ENCODE measurements around the gene RAD51B.

Gene RAD51B

DNA sequence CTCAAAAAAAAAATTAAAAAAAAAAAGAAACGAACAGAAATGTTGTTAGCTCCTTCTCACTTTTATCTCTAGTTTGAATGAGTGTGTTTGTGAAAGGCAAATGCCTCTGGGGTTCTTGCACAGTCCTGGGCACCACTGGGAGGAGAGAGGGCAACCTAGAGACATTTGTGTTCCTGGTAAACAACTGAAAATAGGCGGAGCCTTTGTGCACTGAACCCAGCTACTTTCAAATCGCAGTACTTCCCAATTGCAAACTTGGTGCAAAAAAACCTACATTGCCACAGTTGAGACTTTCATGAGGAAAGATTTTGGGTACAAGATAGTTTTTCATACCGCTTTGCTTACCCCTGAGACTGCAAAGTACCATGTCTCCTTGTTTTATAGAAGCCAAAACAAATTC lies 543.3 kb downstream of the RAD51B start:
- Histone ChIP-seq H3K27ac (ENCODE audit: low read length) (no peak overlapping the region), H3K9me3 (replicated peaks; ENCODE audit: insufficient read depth, low read length) (no peaks in the 10 kb centered on the region), H3K4me2 (ENCODE audit: low read depth, low read length) (no peak overlapping the region), H3K9me2 (replicated peaks; ENCODE audit: insufficient read depth, low read length) (no peaks in the 10 kb centered on the region), H3K4me3 (ENCODE audit: low read length) (no peak overlapping the region), H3K4me1 (ENCODE audit: low read length) (no peaks in the 10 kb centered on the region), H3K9ac (ENCODE audit: low read length) (no peak overlapping the region), H3K27me3 (replicated peaks; ENCODE audit: insufficient read depth, low read length) (no peaks in the 10 kb centered on the region), H3K79me2 (ENCODE audit: low read length) (no peaks in the 10 kb centered on the region), H3F3A (ENCODE audit: insufficient read depth, low read length) (no peaks in the 10 kb centered on the region), H4K20me1 (ENCODE audit: insufficient read depth, low read length) (no peaks in the 10 kb centered on the region), H2AFZ (ENCODE audit: low read length) (no peak overlapping the region), H3K36me3 (replicated peaks; ENCODE audit: insufficient read depth, low read length) (no peaks in the 10 kb centered on the region)
- no peak for TF ChIP-seq EZH2phosphoT487 (IDR thresholded peaks at IDR 0.05; ENCODE audit: low read length)
- no peak for TF ChIP-seq EZH2 (optimal IDR thresholded peaks at IDR 0.05; ENCODE audit: low read depth, low read length)
- no peak for TF ChIP-seq CTCF (IDR thresholded peaks at IDR 0.05; ENCODE audit: low read length)
- DNase-seq: no peak

DNA sequence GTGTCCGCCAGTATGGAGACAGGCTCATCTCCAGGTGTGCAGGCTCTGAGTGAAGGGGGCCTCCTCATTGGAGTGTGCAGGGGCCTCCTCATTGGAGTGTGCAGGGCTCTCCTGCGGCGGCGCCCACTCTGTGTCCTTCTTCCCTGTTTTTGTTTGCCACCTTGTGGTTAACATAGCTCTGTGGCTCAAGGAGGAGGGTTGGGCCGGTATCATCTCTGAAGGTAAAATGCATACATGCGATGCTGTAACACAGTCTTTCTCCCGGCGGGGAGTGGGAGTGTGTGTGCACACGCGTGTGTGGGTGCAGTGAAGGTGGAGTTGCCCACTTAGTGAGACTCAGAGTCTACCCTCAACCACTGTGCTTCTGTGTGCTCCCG lies 543.9 kb downstream of the RAD51B start:
- H3K9me3 ChIP-seq (replicated peaks; ENCODE audit: insufficient read depth, low read length): no peaks in the 10 kb centered on the region
- no peaks in the 10 kb centered on the region for H3F3A ChIP-seq (ENCODE audit: insufficient read depth, low read length)
- no peak overlapping the region for H3K4me2 ChIP-seq (ENCODE audit: low read depth, low read length)
- no peak overlapping the region for H3K4me3 ChIP-seq (ENCODE audit: low read length)
- H2AFZ ChIP-seq (ENCODE audit: low read length): no peak overlapping the region
- H3K9me2 ChIP-seq (replicated peaks; ENCODE audit: insufficient read depth, low read length): no peaks in the 10 kb centered on the region
- no peak overlapping the region for H3K9ac ChIP-seq (ENCODE audit: low read length)
- no peaks in the 10 kb centered on the region for H3K36me3 ChIP-seq (replicated peaks; ENCODE audit: insufficient read depth, low read length)
- no peaks in the 10 kb centered on the region for H3K79me2 ChIP-seq (ENCODE audit: low read length)
- no peaks in the 10 kb centered on the region for H4K20me1 ChIP-seq (ENCODE audit: insufficient read depth, low read length)
- no peaks in the 10 kb centered on the region for H3K4me1 ChIP-seq (ENCODE audit: low read length)
- no peak overlapping the region for H3K27ac ChIP-seq (ENCODE audit: low read length)
- no peak for DNase-seq
- no peaks in the 10 kb centered on the region for H3K27me3 ChIP-seq (replicated peaks; ENCODE audit: insufficient read depth, low read length)
- TF ChIP-seq EZH2 (optimal IDR thresholded peaks at IDR 0.05; ENCODE audit: low read depth, low read length) (no peak), EZH2phosphoT487 (IDR thresholded peaks at IDR 0.05; ENCODE audit: low read length) (no peak), CTCF (IDR thresholded peaks at IDR 0.05; ENCODE audit: low read length) (no peak)

GRCh38 chr14:68363843-68364767 lies 544.5 kb downstream of the RAD51B start:
- TF ChIP-seq EZH2phosphoT487 (IDR thresholded peaks at IDR 0.05; ENCODE audit: low read length): no peak
- TF ChIP-seq EZH2 (optimal IDR thresholded peaks at IDR 0.05; ENCODE audit: low read depth, low read length): no peak
- no peak for TF ChIP-seq CTCF (IDR thresholded peaks at IDR 0.05; ENCODE audit: low read length)
- no peak for DNase-seq
- Histone ChIP-seq H3K4me2 (ENCODE audit: low read depth, low read length) (no peak overlapping the region), H3K4me1 (ENCODE audit: low read length) (no peaks in the 10 kb centered on the region), H3K36me3 (replicated peaks; ENCODE audit: insufficient read depth, low read length) (no peaks in the 10 kb centered on the region), H4K20me1 (ENCODE audit: insufficient read depth, low read length) (no peaks in the 10 kb centered on the region), H2AFZ (ENCODE audit: low read length) (no peak overlapping the region), H3K9ac (ENCODE audit: low read length) (no peak overlapping the region), H3K79me2 (ENCODE audit: low read length) (no peaks in the 10 kb centered on the region), H3K27me3 (replicated peaks; ENCODE audit: insufficient read depth, low read length) (no peaks in the 10 kb centered on the region), H3K4me3 (ENCODE audit: low read length) (no peak overlapping the region), H3K9me3 (replicated peaks; ENCODE audit: insufficient read depth, low read length) (no peaks in the 10 kb centered on the region), H3F3A (ENCODE audit: insufficient read depth, low read length) (no peaks in the 10 kb centered on the region), H3K9me2 (replicated peaks; ENCODE audit: insufficient read depth, low read length) (no peaks in the 10 kb centered on the region), H3K27ac (ENCODE audit: low read length) (no peak overlapping the region)
